ENCODE measurements around the gene DUSP15. TPM values are rescaled to one million over a fixed set of nuclear protein-coding genes. Genes with fewer than 3 reads are reported as not detected.

The DUSP15 gene
- total and polyA plus RNA-seq, 7 donors: 0.60 to 2.6 (median 1.7) TPM; not detected in 2

- Histone ChIP-seq H3K9me3 (no peaks in the 10 kb centered on the region), H3K4me3 (no peak overlapping the region), H3K36me3 (no peaks in the 10 kb centered on the region), H3K27ac (no peak overlapping the region), H3K4me1 (peaks cover 0 to 17% (median 12%) of the 10 kb centered on the region in 4 donors), H3K27me3 (peaks cover 0 to 9% (median 0%) of the 10 kb centered on the region in 3 donors)
- TF ChIP-seq POLR2AphosphoS5 (IDR thresholded peaks at IDR 0.05): no peak
- intact Hi-C loops (cut with DNase I): no loop called here
- 40 to 65% methylated on average over 20 of the region's 20 CpGs for WGBS, 2 donors
- no peak for DNase-seq
Measured at GRCh38 chr20:31833931-31834521, 36.3 kb downstream of the DUSP15 start.

GRCh38 chr20:31833130-31833930 lies 37.0 kb downstream of the DUSP15 start:
- peak in 2 of 4 experiments; percentile 49 to 64 for TF ChIP-seq CTCF (IDR thresholded peaks at IDR 0.05)
- TF ChIP-seq POLR2AphosphoS5 (IDR thresholded peaks at IDR 0.05): no peak
- no peak for TF ChIP-seq EP300 (IDR thresholded peaks at IDR 0.05)
- no peak overlapping the region for H3K27ac ChIP-seq
- H3K9me3 ChIP-seq: no peaks in the 10 kb centered on the region
- peaks cover 0 to 17% (median 12%) of the 10 kb centered on the region in 4 donors for H3K4me1 ChIP-seq
- no peak overlapping the region for H3K4me3 ChIP-seq
- DNase-seq: no peak
- H3K27me3 ChIP-seq: peaks cover 0 to 9% (median 0%) of the 10 kb centered on the region in 3 donors
- intact Hi-C loops (cut with DNase I): no loop called here
- no peaks in the 10 kb centered on the region for H3K36me3 ChIP-seq
- WGBS, 2 donors: 53 to 69% methylated on average over 14 of the region's 14 CpGs

- no peak for TF ChIP-seq CTCF (IDR thresholded peaks at IDR 0.05)
- TF ChIP-seq POLR2A (IDR thresholded peaks at IDR 0.05): no peak
- no peak for TF ChIP-seq POLR2AphosphoS5 (IDR thresholded peaks at IDR 0.05)
- no peak for TF ChIP-seq EP300 (IDR thresholded peaks at IDR 0.05)
- DNase-seq: no peak
- intact Hi-C loops (cut with DNase I): no loop called here
- Histone ChIP-seq H3K36me3 (no peaks in the 10 kb centered on the region), H3K4me1 (peaks cover 0 to 15% (median 12%) of the 10 kb centered on the region in 4 donors), H3K27ac (no peak overlapping the region), H3K27me3 (peaks cover 0 to 9% (median 0%) of the 10 kb centered on the region in 3 donors), H3K4me3 (no peak overlapping the region), H3K9me3 (no peaks in the 10 kb centered on the region)
- WGBS, 2 donors: 82 to 92% methylated on average over 17 of the region's 17 CpGs
Measured at GRCh38 chr20:31831771-31832306, 38.5 kb downstream of the DUSP15 start.

- TF ChIP-seq POLR2A (IDR thresholded peaks at IDR 0.05) (no peak), CTCF (IDR thresholded peaks at IDR 0.05) (no peak), POLR2AphosphoS5 (IDR thresholded peaks at IDR 0.05) (no peak), EP300 (IDR thresholded peaks at IDR 0.05) (no peak)
- WGBS, 2 donors: 87 to 88% methylated on average over 6 of the region's 6 CpGs
- Histone ChIP-seq H3K36me3 (no peaks in the 10 kb centered on the region), H3K27ac (no peak overlapping the region), H3K27me3 (peaks cover 0 to 9% (median 0%) of the 10 kb centered on the region in 3 donors), H3K9me3 (no peaks in the 10 kb centered on the region), H3K4me1 (peaks cover 0 to 9% (median 6%) of the 10 kb centered on the region in 4 donors), H3K4me3 (no peak overlapping the region)
- DNase-seq: no peak
- intact Hi-C loops (cut with DNase I): no loop called here
Measured at GRCh38 chr20:31831211-31831610, 39.1 kb downstream of the DUSP15 start.

GRCh38 chr20:31830406-31830981 lies 39.8 kb downstream of the DUSP15 start:
- Histone ChIP-seq H3K27me3 (peaks cover 0 to 9% (median 0%) of the 10 kb centered on the region in 3 donors), H3K9me3 (no peaks in the 10 kb centered on the region), H3K4me1 (peaks cover 0 to 1% (median under 1%) of the 10 kb centered on the region in 4 donors), H3K27ac (no peak overlapping the region), H3K4me3 (no peak overlapping the region), H3K36me3 (no peaks in the 10 kb centered on the region)
- intact Hi-C loops (cut with DNase I): no loop called here
- 78 to 91% methylated on average over 8 of the region's 8 CpGs for WGBS, 2 donors
- no peak for DNase-seq
- TF ChIP-seq POLR2AphosphoS5 (IDR thresholded peaks at IDR 0.05) (no peak), CTCF (IDR thresholded peaks at IDR 0.05) (no peak), POLR2A (IDR thresholded peaks at IDR 0.05) (no peak), EP300 (IDR thresholded peaks at IDR 0.05) (no peak)

Measured in sigmoid colon (tissue), 7 donors.